Body of pancreas (tissue), 4 donors: ENCODE data around the gene TRIB2. TPM values are rescaled to one million over a fixed set of nuclear protein-coding genes. Genes with fewer than 3 reads are reported as not detected.

Experiments used
- ATAC-seq: fragments of 150-250 bp; one replicate; pipeline ENCODE4 v1.9.1; 2016
- DNase-seq, 4 donors: peaks; one replicate each; pipeline ENCODE4 v3.0.0-alpha.2; 2019
- H3K27ac ChIP-seq, 4 donors: fragments of 200-600 bp; sonication (generic); 1 replicate in 3 of 4; 2 replicates in 1 of 4; pipeline versions ENCODE4 v1.5.1 to v1.6.1; 2016 to 2019; ENCODE audit warnings: mild to moderate bottlenecking in 1 of 4, mixed read lengths in 1 of 4, moderate library complexity in 1 of 4
- H3K27me3 ChIP-seq, 2 donors: fragments of 200-600 bp; sonication (generic); one replicate each; pipeline ENCODE4 v1.6.0; 2016; ENCODE audit warnings: mild to moderate bottlenecking in 1 of 2
- H3K36me3 ChIP-seq, 2 donors: fragments of 200-600 bp; sonication (generic); replicated peaks in 1 of 2; 2 replicates each; pipeline ENCODE4 v1.5.1; 2016; ENCODE audit warnings: low read depth in 2 of 2; ENCODE audit not compliant: insufficient read depth in 1 of 2
- H3K4me1 ChIP-seq: fragments of 200-600 bp; sonication (generic); one replicate; pipeline ENCODE4 v1.6.0; 2016
- H3K4me3 ChIP-seq, 2 donors: fragments of 200-600 bp; sonication (generic); 1 replicate in 1 of 2; 2 replicates in 1 of 2; pipeline ENCODE4 v1.5.1; 2016 to 2019
- H3K9me3 ChIP-seq, 3 donors: fragments of 200-600 bp; sonication (generic); 1 replicate in 2 of 3; 2 replicates in 1 of 3; pipeline ENCODE4 v1.5.1; 2016
- CTCF ChIP-seq, 7 experiments: fragments of 450-650 bp in 4 of 7; fragments of 200-600 bp in 3 of 7; sonication (generic) in 3 of 7; IDR thresholded peaks; one replicate each; pipeline ENCODE4 v1.5.1; 2016 to 2019; ENCODE audit warnings: antibody characterized with exemption in 7 of 7
- POLR2A ChIP-seq, 3 donors: fragments of 450-650 bp; IDR thresholded peaks; one replicate each; pipeline ENCODE4 v1.6.1; 2016; ENCODE audit warnings: antibody characterized with exemption in 3 of 3, mild to moderate bottlenecking in 2 of 3
- WGBS, 2 donors: methylation state at CpG; one replicate each; pipeline ENCODE4 v1.1.5; 2017; 5-methylcytosine and 5-hydroxymethylcytosine counted together
- intact Hi-C: fragments of 100-400 bp; cut with DNase I; formaldehyde crosslinking; loops from one replicate; pipeline ENCODE4 v1.15.1; 2023
- total RNA-seq, 2 donors: library from RNA; depleted of rRNA; stranded (reverse); fragments of >200 nt; gene quantifications; one replicate each; pipeline ENCODE4 v1.1.0, GENCODE V29; 2016

TRIB2 gene
- total RNA-seq, 2 donors from 2014 or later, result 49.3 to 99.2 TPM

GRCh38 chr2:12694990-12695774 is 21.6 kb upstream of the TRIB2 start:
- TF ChIP-seq POLR2A (IDR thresholded peaks at IDR 0.05) (no peak), CTCF (IDR thresholded peaks at IDR 0.05) (no peak)
- 85 to 98% methylated on average over 1 of the region's 1 CpG for WGBS, 2 donors
- intact Hi-C loops, result no loop called here
- peaks cover 10% of the 10 kb centered on the region for H3K4me1 ChIP-seq
- no peak for DNase-seq
- ATAC-seq, result no peak
- H3K27me3 ChIP-seq, result no peaks in the 10 kb centered on the region
- no peak overlapping the region for H3K27ac ChIP-seq
- no peak overlapping the region for H3K4me3 ChIP-seq
- no peaks in the 10 kb centered on the region for H3K36me3 ChIP-seq
- no peaks in the 10 kb centered on the region for H3K9me3 ChIP-seq

- intact Hi-C loops, result no loop called here
- DNase-seq, result no peak
- Histone ChIP-seq H3K4me1 (peaks cover 14% of the 10 kb centered on the region), H3K4me3 (no peak overlapping the region), H3K27ac (peak overlapping the region in 3 of 4 donors; percentile 21 to 37 (median 22)), H3K27me3 (no peaks in the 10 kb centered on the region), H3K9me3 (no peaks in the 10 kb centered on the region), H3K36me3 (no peaks in the 10 kb centered on the region)
- 45 to 55% methylated on average over 2 of the region's 2 CpGs for WGBS, 2 donors
- no peak for TF ChIP-seq CTCF (IDR thresholded peaks at IDR 0.05)
- TF ChIP-seq POLR2A (IDR thresholded peaks at IDR 0.05), result no peak
- peak; percentile 86 for ATAC-seq
Observed at GRCh38 chr2:12697617-12698016, 19.1 kb upstream of the TRIB2 start.

DNA sequence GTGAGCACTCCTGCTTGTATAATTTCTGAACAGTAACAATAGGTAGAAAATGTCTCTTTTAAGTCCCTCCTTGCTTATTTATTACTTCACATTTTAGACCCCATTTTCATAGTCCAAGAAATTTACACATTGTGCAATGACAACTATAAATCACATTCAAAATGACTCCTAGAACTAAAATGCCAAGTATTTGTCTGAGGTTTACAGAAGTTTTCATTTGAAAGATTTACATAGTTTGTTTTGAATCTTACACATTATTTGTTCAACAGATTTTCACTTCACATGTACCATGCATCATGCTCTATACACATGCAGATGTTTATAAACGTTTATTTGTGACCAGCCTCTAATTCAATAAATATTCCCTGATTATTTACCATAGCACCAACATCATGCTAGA is 15.7 kb upstream of the TRIB2 start:
- Histone ChIP-seq H3K4me1 (peaks cover 24% of the 10 kb centered on the region), H3K4me3 (no peak overlapping the region), H3K36me3 (no peaks in the 10 kb centered on the region), H3K9me3 (no peaks in the 10 kb centered on the region), H3K27me3 (no peaks in the 10 kb centered on the region), H3K27ac (no peak overlapping the region)
- ATAC-seq (no peak), DNase-seq (no peak)
- intact Hi-C loops, result no loop called here
- WGBS, 2 donors, result 69 to 80% methylated on average over 1 of the region's 1 CpG
- TF ChIP-seq POLR2A (IDR thresholded peaks at IDR 0.05), result no peak
- TF ChIP-seq CTCF (IDR thresholded peaks at IDR 0.05), result no peak

- ATAC-seq (no peak), DNase-seq (no peak)
- Histone ChIP-seq H3K4me1 (peaks cover 24% of the 10 kb centered on the region), H3K27me3 (no peaks in the 10 kb centered on the region), H3K36me3 (no peaks in the 10 kb centered on the region), H3K27ac (no peak overlapping the region), H3K4me3 (no peak overlapping the region), H3K9me3 (no peaks in the 10 kb centered on the region)
- no peak for TF ChIP-seq POLR2A (IDR thresholded peaks at IDR 0.05)
- TF ChIP-seq CTCF (IDR thresholded peaks at IDR 0.05), result no peak
- WGBS, 2 donors, result 88 to 95% methylated on average over 5 of the region's 5 CpGs
- intact Hi-C loops, result no loop called here
Observed at GRCh38 chr2:12701786-12702167, 15.0 kb upstream of the TRIB2 start.
